DND-41 (cell line): Measurements from ENCODE around the gene VAV2.

Experiments used
- CTCF ChIP-seq: IDR thresholded peaks from 2 replicates; pipeline ENCODE4 v1.5.1; 2012; ENCODE audit warnings: borderline replicate concordance, low read length, moderate library complexity, mild to moderate bottlenecking; ENCODE audit not compliant: poor library complexity, severe bottlenecking; ENCODE audit errors: extremely low read depth
- EZH2 ChIP-seq: IDR thresholded peaks from 3 replicates; pipeline ENCODE4 v1.6.1; 2012; ENCODE audit warnings: borderline replicate concordance, low read depth, mild to moderate bottlenecking, moderate library complexity, low read length, inconsistent platforms; ENCODE audit not compliant: severe bottlenecking

DNA sequence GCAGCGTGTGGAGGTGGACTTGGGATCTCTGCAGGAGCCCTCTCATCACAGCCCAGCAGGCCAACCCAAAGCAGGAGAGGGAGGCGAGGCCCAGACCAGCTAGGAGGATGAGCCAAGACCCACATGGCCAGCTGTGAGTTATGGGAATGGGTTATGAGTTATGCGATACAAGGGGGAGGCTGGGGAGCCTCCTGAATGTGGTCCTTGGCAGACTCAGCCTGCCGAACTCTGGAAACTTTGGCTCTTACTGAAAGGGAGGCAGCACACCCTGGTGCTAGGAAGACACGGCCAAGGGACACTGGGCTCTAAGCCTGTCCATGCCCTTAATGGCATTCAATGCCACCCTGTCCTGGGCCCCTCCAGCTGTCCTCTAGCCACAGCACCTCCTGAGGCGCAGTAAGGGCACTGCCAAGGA, 7.7 kb upstream of the VAV2 start:
- TF ChIP-seq EZH2, result no peak
- TF ChIP-seq CTCF, result no peak
